NCI-H1930 (cell line): ENCODE data around the gene GPR158.

ENCODE experiments used
- DNase-seq, 2 experiments: peaks; one replicate each; lab custom pipeline; 2025; lab: John Stamatoyannopoulos, UW

GPR158 gene

DNA sequence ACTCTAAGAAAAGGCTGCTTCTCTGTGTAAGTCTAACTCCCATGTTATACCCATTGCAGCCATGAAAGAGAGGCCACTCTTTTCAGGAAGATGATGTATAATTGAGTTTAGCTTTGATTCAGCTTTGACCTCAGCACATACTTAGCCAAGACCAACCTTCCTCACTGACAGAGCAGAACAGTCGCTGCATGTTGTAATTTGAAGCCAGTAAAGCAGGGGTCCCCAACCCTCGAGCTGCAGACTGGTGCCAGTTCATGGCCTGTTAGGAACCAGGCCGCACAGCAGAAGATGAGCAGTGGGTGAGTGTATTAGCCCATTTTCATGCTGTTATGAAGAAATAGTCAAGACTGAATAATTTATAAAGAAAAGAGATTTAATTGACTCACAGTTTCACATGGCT is 223.9 kb downstream of the GPR158 start:
- DNase-seq = no peak

DNA sequence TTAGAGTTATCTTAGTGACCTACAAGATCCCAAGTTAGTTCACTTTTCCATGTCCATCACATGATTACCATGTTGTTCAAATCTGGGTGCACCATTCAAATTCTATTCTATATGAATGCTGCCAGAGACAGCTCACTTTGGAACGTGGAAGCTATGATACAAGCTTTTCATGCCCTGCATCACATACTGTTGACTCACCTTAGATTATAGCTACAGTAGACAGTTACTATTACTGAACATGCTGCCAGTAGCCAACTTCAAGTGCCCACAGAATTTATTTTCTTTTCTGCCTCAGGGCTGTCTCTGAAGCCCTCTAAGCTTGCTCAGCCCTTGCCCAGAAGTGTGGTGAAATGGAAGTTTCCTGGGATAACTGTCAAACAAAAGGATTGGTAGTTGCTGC is 231.1 kb downstream of the GPR158 start:
- DNase-seq = no peak

DNA sequence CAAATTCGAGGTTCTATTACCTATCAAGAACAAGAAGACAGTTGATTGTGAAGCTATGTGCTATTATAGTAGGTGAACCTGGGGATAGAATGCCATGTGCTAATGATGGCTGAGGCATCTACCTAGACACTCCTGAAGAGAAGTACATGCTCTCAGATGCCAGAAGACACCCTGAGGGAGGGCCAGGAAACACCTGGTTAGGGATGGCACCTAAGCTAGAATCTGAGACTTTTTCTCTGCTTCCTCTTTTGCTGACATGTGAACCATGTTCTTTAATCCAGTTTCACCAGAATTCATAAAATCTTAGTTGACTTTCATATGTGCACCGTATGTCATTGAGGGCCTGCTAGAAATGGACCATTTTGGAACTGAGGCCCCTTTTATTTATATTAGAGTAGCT is 242.8 kb downstream of the GPR158 start:
- no peak for DNase-seq

DNA sequence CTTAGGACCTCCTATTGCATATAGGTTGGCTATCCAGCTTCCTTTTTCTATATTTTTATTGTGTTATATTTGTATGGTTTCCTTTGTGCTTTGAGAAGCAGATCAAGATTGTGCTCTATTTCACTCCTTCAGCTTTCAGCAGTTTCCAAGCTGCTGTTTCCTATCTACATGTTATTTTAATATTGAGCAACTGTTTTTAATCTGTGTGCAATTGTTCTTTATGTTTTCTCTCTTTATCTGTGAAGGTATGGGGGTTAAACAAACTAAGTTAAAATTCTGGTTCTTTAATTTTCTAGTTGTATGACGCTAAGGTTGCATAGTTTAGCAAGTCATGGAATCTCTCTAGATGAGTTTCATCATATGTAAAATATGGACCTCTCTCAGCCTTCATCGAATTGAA is 251.0 kb downstream of the GPR158 start:
- DNase-seq = no peak

DNA sequence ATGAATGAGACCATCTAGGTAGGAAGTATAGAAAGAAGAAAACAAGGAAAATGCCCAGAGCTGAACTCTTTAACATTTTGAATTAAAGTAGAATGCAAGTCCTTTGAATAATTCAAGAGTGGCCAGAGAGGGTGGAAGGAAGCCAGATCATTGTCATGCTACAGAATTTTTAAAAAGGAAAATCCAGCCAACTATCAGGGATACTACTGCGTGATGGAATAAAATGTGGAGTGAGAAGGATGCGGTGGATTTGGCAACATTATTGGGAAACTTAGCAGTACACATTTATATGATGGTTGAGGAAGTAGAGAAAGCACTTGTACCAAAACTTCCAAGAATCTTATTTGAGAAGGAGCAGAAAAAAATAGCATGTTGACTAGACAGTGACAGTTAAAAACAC is 261.6 kb downstream of the GPR158 start:
- DNase-seq = no peak

DNA sequence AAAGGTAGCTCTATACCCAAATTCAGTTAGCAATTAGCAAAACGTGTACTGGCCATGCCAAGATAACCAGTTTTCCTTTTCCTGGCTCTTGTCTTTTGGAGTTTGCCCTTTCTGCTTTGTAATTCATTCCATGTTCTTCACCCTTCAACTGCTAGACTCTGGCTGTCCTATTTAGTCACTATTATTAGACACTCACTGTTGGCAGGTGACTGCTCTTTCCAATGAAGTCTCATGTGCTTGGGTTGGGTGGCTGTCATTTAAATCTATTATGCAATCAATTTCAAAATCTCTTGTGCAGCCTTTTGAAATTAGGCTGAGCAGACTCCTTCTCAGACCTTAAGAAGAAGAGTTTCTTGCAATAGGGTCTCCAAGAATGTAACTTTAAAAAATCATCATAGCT is 266.5 kb downstream of the GPR158 start:
- DNase-seq = no peak

DNA sequence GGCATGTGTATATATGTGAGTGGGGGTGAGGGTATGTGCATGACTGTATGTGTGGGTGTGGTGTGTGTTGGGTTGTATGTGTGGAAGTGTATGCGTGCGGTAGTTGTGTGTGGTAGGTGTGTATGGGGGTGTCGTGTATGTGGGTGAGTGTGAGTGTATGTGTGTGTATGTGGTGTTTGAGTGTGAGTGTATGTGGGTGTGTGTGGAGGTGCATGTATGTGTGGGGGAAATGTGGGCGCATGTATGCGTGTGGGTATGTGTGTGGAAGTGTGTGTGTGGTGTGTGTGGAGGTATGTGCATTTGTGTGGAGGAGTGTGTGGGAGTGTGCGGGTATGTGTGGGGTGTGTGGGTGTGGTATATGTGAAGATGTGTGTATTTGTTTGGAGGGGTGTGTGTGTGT is 269.5 kb downstream of the GPR158 start:
- no peak for DNase-seq

DNA sequence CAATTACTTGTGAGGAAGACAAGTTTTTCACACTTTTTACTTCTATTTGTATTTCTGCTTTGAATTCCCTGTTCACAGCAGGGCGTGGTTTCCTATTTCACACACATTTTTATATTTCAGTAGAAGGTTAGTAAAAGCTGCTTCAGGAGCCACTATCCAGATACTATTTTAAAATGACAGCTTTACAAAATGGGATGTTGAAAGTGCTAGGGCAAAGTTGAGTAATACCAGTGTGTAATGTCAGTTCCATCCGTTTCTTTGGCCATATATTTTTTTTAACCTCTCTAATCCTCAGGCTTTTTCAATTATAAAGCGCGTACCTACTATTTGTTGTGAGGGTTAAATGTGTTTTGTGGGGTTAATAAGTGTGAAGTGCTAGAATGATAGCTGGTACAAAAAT is 276.6 kb downstream of the GPR158 start:
- DNase-seq = no peak

DNA sequence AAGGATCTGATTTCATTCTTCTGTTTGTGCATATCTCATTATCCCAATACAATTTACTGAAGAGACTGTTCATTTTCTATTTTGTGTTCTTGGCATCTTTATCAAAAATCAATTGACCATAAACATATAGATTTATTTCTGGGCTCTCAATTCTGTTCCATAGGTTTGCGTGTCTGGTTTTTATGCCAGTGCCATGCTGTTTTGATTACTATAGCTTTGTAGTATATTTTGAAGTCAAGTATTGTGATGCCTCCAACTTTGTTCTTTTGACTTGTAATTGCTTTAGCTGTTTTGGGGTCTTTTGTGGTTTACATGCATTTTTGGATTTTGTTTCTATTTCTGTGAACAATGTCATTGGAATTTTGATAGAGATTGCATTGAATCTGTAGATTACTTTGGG is 278.8 kb downstream of the GPR158 start:
- DNase-seq = no peak

DNA sequence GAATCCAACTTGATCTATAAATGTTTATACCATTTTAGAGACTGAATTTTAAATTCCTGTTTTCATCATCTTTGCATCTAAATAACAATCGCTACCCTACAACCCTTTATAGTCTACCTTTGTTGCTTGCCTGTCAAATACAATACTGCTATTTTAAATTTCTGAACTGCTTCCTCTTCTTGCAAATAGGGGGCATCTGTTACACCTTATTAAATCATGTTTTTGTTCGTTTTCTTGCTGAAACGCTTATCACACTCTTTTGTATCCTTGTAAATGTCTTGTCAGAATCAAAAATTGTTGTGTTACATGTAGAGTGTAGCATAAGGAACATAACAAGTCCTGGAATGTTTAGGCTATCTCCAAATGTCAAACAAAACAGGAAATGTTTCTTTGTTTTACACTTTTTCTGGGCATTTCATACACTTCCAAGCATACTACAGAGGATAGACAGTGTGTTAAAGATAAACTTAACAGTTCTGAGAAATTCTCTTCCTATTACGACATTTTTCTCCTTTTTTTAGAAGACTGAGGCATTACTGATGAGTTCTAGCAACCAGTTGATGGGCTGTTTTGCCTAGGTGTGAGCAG is 281.3 kb downstream of the GPR158 start:
- DNase-seq = no peak

DNA sequence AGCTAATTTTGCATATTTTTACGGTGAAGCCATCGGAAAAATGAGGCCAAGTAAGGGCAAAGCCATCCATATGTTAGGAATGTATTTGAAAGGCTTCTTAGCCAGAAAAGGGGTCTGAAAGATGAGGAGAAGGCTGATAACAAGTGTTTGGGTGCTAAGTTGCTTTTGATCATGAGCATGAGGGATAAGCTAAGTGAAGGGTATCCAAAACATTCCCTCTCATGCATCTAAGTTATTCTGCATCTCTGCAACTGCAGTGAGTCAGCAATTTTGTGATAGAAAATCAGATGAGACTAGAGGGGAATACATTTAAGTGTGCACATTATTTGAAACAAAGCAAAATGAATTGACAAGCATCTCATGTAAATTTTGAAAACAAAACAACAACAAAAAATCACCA is 282.8 kb downstream of the GPR158 start:
- DNase-seq = no peak

DNA sequence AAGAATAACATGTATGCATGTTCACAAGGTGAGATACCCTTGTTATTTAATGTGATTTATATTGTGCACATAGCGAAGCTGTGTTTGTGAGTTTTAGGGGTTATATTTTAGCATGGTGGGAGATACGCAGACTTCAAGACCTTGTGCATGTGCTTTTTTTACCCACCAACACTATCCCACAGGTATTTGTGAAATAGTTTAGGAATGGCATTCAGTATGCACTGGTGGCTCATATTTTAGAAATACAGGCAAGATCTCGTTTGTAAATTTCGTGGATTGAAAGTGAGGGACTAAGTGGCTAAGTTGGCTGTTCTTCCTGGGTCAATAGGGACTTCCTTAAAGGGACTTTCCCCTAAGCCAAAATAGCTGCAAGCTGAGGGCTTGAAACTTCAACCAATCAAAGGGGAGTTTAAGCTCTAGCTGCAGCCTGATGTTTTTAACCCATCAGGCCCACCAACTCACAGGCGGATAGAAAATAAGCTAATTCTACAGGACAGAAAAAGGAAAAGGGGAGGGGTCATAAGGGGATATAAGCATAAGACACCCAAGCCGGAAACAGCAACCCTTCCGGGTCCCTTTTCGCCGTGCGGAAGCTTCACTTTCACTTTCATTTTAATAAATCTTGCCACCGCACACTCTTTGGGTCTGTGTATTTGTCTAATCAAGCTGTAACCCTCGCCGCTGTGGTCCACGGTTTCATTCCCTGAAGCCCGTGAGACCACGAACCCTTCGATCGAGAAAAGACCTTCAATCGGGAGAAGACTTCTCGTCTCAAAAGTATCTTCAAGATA is 291.0 kb downstream of the GPR158 start:
- DNase-seq = no peak

DNA sequence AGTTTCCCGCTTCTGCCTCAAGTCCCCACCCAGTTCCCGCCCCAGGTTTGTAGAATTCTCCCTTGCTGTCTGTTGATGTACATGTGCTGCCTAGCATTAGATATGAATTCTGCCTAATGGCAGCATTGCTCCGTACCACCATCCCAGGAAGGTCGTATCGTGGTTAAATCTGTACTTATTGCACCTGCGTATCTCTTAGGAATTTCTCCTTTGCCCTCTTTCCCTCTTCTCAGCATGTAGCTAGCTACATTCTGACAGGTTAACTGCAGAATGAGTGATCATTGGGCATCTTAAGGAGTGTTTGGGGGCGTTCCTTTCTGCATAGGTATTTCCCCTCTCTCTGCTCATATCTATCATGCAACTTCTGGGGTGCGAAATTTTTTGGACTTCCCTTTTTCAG is 293.1 kb downstream of the GPR158 start:
- no peak for DNase-seq

DNA sequence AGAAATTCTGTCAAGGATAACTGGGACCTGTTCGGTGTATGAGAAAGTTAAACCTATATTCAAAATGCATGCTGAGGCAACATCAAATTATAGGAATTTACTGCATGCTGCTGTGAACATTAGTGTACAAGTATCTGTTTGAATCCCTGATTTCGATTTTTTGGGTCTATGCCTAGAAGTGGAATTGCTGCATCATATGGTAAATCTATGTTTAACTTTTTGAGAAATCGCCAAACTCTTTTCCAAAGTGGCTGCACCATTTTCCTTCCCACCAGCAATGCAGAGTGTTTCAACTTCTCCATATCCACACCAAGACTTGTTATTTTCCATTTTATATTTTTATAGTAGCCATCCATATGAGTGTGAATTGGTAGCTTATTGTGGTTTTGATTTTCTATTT is 306.7 kb downstream of the GPR158 start:
- DNase-seq = no peak

DNA sequence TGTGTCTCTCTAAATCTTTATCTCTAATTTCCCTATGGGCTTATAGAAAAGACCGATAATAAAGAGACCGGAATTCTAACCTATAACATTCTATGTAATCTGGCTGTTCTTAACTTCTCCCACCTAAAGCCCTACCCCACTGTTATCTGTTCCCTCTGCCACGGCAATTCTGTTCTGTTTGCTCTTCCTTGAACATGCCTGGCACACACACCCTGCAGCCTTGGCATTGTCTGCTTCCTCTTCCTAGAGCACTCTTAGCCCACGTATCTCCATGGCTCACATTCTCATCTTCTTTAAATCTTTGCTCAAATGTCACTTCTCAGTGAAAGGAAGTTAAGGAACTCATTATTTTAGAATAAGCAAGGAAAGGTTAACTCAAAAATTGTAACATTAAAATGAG is 309.2 kb downstream of the GPR158 start:
- DNase-seq = no peak

DNA sequence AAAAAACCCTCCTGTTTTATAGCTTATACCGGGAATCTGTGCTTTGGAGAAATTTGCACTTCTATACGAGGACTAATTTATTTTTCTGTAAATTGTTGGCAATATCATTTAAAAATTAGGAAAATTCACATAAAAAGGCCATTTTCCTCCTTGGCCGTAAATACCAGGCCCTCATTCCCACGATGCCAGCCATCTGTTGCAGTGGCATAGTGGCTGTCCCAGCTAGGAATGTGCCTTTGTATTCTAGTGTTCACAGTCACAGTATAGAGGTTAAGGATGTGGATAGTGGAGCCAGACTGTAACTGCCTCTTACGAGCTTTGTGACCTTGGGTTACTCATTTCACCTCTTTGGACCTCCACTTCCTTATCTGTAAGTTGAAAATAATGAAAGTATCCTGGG is 312.5 kb downstream of the GPR158 start:
- no peak for DNase-seq

DNA sequence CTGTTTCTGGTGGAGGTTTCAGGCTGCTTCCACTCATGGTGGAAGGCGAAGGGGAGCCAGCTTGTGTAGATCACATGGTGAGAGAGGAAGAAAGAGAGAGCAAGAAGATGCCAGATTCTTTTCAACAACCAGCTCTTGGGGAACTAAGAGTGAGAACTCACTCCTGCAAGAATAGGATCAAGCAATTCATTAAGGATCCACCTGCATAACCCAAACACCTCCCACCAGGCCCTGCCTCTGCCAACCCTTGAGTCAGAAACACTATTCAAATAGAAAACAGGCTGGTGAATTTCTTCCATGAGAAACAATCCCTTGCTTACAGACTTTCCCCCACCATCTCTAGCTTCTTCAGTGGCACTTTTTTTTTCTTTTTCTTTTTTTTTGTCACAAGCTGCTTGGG is 317.2 kb downstream of the GPR158 start:
- no peak for DNase-seq

DNA sequence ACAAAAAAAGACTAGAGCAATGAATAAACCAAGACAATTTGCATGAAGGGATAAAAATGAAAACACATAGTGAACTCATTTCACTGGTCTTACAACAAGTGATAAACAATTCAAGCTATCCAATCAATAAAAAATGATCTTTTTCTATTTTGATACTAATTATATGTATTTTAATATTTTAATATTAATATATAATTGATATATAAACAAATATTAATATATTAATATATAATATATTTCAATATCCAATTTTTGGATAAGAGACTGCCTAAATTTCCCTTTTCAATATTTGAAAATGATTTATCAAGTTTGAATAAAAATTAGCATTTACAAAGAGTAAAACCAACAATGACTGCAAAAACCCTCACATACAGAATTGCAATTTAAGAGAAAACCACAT is 317.9 kb downstream of the GPR158 start:
- DNase-seq = no peak

DNA sequence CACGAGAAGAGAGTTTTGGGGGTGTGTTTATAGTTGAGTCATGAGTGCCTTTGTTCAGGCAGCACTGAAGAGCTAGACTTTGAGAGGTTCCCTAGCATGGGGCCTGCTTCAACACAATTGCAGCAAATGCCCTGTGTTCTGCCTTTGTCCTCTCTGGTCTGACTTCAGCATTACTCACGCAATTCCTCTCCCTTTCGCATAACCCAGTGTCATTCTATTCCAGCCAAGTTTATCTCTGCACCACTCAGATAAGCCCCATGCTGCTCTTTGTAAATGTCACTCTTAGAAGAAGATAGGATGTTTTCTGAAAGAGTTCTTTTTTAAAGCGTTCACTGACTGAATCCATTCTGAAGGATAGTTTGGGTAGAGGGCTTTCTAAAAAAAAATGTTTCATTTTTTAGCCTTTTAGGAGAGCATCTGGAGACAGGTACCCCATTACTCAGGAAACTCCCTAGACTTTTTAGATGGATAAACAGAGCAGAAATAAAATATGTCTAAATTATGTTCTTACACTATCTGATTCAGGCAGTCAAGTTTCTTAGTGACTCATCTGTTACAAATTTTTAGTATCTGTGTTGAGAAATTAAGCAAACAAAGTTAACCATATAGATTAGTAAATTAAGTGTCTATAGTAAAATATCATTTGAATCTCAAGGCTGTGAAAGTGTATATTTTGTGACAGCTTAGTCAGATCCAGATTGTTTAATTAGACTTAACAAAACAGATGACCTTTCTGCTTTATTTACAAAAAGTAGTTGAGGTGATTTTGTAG is 318.5 kb downstream of the GPR158 start:
- no peak for DNase-seq

DNA sequence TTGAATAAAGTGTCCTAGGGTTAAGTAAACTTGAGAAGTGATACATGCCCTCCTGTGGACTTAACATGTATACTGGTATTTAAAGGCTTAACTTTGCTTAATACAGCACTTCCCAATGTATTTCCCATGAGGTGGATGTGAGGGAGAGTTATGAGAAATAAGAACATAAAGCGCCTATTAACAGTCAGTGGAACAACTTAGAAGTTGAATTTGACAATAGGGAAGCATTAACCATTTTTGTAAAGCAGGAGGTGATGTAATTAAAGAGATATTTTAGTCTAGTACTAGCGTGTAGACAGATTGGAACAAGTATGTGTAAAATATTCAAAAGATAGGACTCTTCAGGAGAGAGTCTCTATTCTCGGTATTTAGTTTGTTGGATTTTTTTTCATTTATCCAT is 322.4 kb downstream of the GPR158 start:
- DNase-seq = no peak

DNA sequence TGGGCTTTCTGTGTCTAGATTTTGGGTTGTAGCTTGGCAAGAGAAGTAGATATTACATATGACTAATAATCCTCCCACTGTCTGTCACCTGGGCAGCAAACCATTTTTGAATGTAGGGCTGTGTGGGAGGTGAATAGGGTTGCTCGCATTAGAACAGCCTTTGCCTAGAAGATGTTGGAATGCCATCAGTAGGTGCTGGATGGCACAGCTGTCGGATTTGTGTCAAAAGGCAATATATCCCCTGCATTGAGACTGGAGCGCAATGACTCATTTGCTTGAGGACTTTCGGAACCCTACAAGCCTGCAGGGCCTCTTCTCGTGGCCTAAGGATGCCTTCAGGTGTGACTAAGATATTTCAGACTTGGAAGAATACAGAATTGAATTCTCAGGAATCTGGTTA is 323.8 kb downstream of the GPR158 start:
- DNase-seq = no peak

DNA sequence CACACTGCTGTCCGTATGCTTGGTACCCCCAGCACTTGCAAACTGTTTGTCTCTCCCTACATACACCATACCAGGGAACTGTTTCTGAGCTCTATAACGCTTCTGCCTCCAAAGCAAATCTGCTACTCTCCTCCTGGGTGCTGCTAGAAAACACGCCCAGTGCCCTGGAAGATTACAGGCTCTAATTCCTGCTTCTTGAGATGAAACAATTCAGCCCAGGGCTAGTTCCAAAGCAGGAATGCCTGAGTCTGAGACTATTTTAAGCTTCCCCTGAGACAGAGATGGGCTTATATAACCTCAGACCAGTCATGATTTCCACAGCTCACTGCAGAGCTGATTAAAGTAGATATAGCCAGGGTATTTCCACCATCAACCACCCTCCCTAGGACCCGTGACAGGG is 327.1 kb downstream of the GPR158 start:
- no peak for DNase-seq

DNA sequence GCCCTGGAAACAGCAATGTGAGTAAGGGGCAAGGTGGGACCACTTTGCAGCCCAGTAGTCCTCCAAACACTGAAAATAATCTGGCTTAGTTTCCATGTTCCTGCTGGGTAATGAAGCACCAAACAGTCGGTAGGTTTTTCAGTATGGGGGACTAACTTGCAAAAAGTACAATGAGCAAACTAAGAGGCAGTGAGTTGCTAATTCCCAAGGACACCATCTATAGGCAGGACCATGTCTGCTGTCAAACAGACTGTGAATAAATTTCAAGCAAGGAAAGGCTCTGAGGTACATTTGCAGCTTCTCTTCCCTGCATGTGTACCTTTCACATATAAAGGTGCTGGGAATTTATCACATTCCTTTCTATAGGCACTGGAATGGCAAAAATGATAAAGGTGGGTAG is 327.7 kb downstream of the GPR158 start:
- DNase-seq = no peak
